Adipocyte (in vitro differentiated cells): ENCODE measurements around the gene CADM3.

Source experiments
- DNase-seq: peaks from one replicate; pipeline ENCODE4 v3.0.0-alpha.2; 2015; ENCODE audit warnings: low read depth
- H3K27me3 ChIP-seq: replicated peaks from 2 replicates; pipeline ENCODE4 v1.7.0; 2013; ENCODE audit warnings: mild to moderate bottlenecking, low read length, moderate library complexity; ENCODE audit not compliant: control insufficient read depth, insufficient read depth
- H3K36me3 ChIP-seq: 2 replicates; pipeline ENCODE4 v1.7.0; 2013; ENCODE audit warnings: low read length, mild to moderate bottlenecking, moderate library complexity; ENCODE audit not compliant: control insufficient read depth, insufficient read depth, severe bottlenecking
- H3K4me1 ChIP-seq: 2 replicates; pipeline ENCODE4 v1.7.0; 2013; ENCODE audit warnings: mild to moderate bottlenecking, low read length, moderate library complexity; ENCODE audit not compliant: control insufficient read depth, insufficient read depth
- H3K4me3 ChIP-seq: 2 replicates; pipeline ENCODE4 v1.7.0; 2013; ENCODE audit warnings: mild to moderate bottlenecking, low read length, moderate library complexity
- H3K9ac ChIP-seq: 2 replicates; pipeline ENCODE4 v1.7.0; 2013; ENCODE audit warnings: mild to moderate bottlenecking, low read length, moderate library complexity
- H3K9me3 ChIP-seq: 2 replicates; pipeline ENCODE4 v1.7.0; 2013; ENCODE audit warnings: mild to moderate bottlenecking, low read length, moderate library complexity; ENCODE audit not compliant: control insufficient read depth

CADM3 gene

GRCh38 chr1:159175571-159175970 is 4.2 kb downstream of the CADM3 start:
- Histone ChIP-seq H3K36me3 (no peaks in the 10 kb centered on the region), H3K4me3 (no peak overlapping the region), H3K9me3 (no peaks in the 10 kb centered on the region), H3K4me1 (no peaks in the 10 kb centered on the region), H3K9ac (no peak overlapping the region), H3K27me3 (peaks cover 41% of the 10 kb centered on the region)
- DNase-seq = no peak

- Histone ChIP-seq H3K27me3 (peaks cover 44% of the 10 kb centered on the region), H3K4me3 (no peak overlapping the region), H3K4me1 (no peaks in the 10 kb centered on the region), H3K9me3 (no peaks in the 10 kb centered on the region), H3K9ac (no peak overlapping the region), H3K36me3 (no peaks in the 10 kb centered on the region)
- DNase-seq = peak; percentile 76
These were observed 6.0 kb downstream of the CADM3 start for GRCh38 chr1:159177272-159177907.

GRCh38 chr1:159179906-159180305 is 8.5 kb downstream of the CADM3 start:
- no peaks in the 10 kb centered on the region for H3K9me3 ChIP-seq
- H3K27me3 ChIP-seq = peaks cover 33% of the 10 kb centered on the region
- no peaks in the 10 kb centered on the region for H3K4me1 ChIP-seq
- no peak for DNase-seq
- H3K9ac ChIP-seq = no peak overlapping the region
- no peaks in the 10 kb centered on the region for H3K36me3 ChIP-seq
- no peak overlapping the region for H3K4me3 ChIP-seq

GRCh38 chr1:159180516-159180915 is 9.1 kb downstream of the CADM3 start:
- no peak for DNase-seq
- H3K4me1 ChIP-seq = no peaks in the 10 kb centered on the region
- H3K27me3 ChIP-seq = peaks cover 32% of the 10 kb centered on the region
- H3K36me3 ChIP-seq = no peaks in the 10 kb centered on the region
- H3K9me3 ChIP-seq = no peaks in the 10 kb centered on the region
- no peak overlapping the region for H3K4me3 ChIP-seq
- no peak overlapping the region for H3K9ac ChIP-seq

GRCh38 chr1:159181328-159182024 is 10.1 kb downstream of the CADM3 start:
- no peak for DNase-seq
- Histone ChIP-seq H3K36me3 (no peaks in the 10 kb centered on the region), H3K9ac (no peak overlapping the region), H3K4me1 (no peaks in the 10 kb centered on the region), H3K4me3 (no peak overlapping the region), H3K27me3 (peaks cover 40% of the 10 kb centered on the region), H3K9me3 (no peaks in the 10 kb centered on the region)

- no peaks in the 10 kb centered on the region for H3K9me3 ChIP-seq
- H3K4me3 ChIP-seq = no peak overlapping the region
- DNase-seq = no peak
- H3K4me1 ChIP-seq = peaks cover 3% of the 10 kb centered on the region
- peaks cover 63% of the 10 kb centered on the region for H3K27me3 ChIP-seq
- no peaks in the 10 kb centered on the region for H3K36me3 ChIP-seq
- H3K9ac ChIP-seq = no peak overlapping the region
These were observed 12.8 kb downstream of the CADM3 start for GRCh38 chr1:159184201-159184600.

GRCh38 chr1:159185121-159185520 is 13.7 kb downstream of the CADM3 start:
- peaks cover 3% of the 10 kb centered on the region for H3K4me1 ChIP-seq
- no peaks in the 10 kb centered on the region for H3K9me3 ChIP-seq
- H3K36me3 ChIP-seq = no peaks in the 10 kb centered on the region
- H3K4me3 ChIP-seq = no peak overlapping the region
- H3K9ac ChIP-seq = no peak overlapping the region
- DNase-seq = no peak
- H3K27me3 ChIP-seq = peaks cover 72% of the 10 kb centered on the region

- no peak for DNase-seq
- no peak overlapping the region for H3K9ac ChIP-seq
- peaks cover 10% of the 10 kb centered on the region for H3K4me1 ChIP-seq
- no peaks in the 10 kb centered on the region for H3K9me3 ChIP-seq
- no peak overlapping the region for H3K4me3 ChIP-seq
- H3K27me3 ChIP-seq = peaks cover 64% of the 10 kb centered on the region
- H3K36me3 ChIP-seq = no peaks in the 10 kb centered on the region
These were observed 15.6 kb downstream of the CADM3 start for GRCh38 chr1:159187033-159187432.

- Histone ChIP-seq H3K4me3 (no peak overlapping the region), H3K27me3 (peaks cover 66% of the 10 kb centered on the region), H3K4me1 (peaks cover 10% of the 10 kb centered on the region), H3K9ac (no peak overlapping the region), H3K36me3 (peaks cover under 1% of the 10 kb centered on the region), H3K9me3 (no peaks in the 10 kb centered on the region)
- DNase-seq = no peak
These were observed 16.4 kb downstream of the CADM3 start for GRCh38 chr1:159187647-159188374.

- H3K9me3 ChIP-seq = no peaks in the 10 kb centered on the region
- DNase-seq = peak; percentile 61
These were observed 17.0 kb downstream of the CADM3 start for GRCh38 chr1:159188375-159188788.

GRCh38 chr1:159190441-159190840 is 19.0 kb downstream of the CADM3 start:
- Histone ChIP-seq H3K36me3 (peaks cover 4% of the 10 kb centered on the region), H3K9me3 (no peaks in the 10 kb centered on the region), H3K27me3 (peaks cover 71% of the 10 kb centered on the region), H3K9ac (no peak overlapping the region), H3K4me1 (peaks cover 10% of the 10 kb centered on the region), H3K4me3 (no peak overlapping the region)
- no peak for DNase-seq

More at GRCh38 chr1:159188375-159188788, 17.0 kb downstream of the CADM3 start:
- H3K4me1 ChIP-seq = peaks cover 10% of the 10 kb centered on the region
- H3K36me3 ChIP-seq = peaks cover 4% of the 10 kb centered on the region
- peak overlapping the region; percentile 51 for H3K4me3 ChIP-seq
- peaks cover 71% of the 10 kb centered on the region for H3K27me3 ChIP-seq
- H3K9ac ChIP-seq = no peak overlapping the region
